ENCODE measurements around the gene ASTN2. TPM values are rescaled to one million over a fixed set of nuclear protein-coding genes. Genes with fewer than 3 reads are reported as not detected.

ASTN2 gene
- total and polyA plus RNA-seq, 2 donors (not counting 3 experiments of a cell fraction or from before 2014, with no cell fraction given): 1.0 to 1.9 TPM

DNA sequence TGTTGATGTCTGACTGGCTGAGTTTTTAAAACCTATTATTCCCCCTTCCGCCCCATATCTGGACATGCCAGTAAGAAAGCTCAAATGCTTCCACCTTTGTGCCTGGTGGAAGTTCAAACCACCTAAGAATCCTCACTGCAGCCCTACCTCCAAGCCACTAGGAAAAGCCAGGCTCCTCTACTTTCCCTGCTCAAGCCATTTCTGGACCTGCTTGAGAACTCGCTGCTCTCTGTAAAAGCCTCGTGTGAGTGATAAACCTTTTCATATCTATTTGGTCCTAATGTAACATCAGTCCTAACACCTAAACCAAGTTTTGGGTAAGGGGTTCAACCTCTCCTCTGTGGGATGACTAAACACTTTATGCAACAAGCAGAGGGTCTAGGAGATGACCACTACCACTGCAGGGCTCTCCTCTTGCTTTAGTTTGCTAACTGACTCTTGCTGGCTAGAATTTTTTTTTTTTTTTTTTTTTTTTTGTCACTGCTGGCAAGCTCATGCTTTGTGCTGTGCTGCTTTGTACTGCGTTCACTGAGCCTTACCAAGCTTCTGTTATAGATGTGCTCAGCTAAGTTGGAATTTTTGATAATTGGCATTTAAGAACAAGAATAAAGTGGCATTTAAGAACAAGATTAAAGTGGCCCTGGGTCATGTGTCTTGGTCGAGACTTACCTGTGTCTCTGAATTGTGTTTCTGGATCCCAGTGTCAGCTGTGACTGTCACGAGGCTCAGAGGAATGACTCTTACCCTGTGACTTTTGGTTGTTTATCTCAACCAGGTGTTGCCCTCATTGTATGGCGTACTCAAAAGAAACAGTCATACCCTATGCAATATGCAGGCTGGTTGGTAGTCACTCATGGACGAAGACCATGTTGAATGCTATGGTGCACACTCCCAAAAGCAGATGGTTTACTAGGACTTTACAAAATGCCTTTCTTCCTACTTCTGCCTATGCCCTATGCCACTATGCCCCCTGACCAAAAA is 708.3 kb downstream of the ASTN2 start:
- Histone ChIP-seq H3K4me2 (ENCODE audit: insufficient read depth, low read length) (no peak overlapping the region), H3K9me3 (replicated peaks; ENCODE audit: control insufficient read depth, insufficient read depth, low read length) (no peaks in the 10 kb centered on the region), H3K9me1 (replicated peaks; ENCODE audit: control insufficient read depth, extremely low read depth, insufficient read depth, low read length) (no peaks in the 10 kb centered on the region), H3K27me3 (ENCODE audit: control insufficient read depth in 2 of 2, insufficient read depth in 2 of 2, low read length in 2 of 2) (no peaks in the 10 kb centered on the region), H3K79me2 (ENCODE audit: control insufficient read depth, insufficient read depth, low read length) (no peaks in the 10 kb centered on the region), H3K4me1 (ENCODE audit: control insufficient read depth, extremely low read depth, insufficient read depth, low read length) (no peaks in the 10 kb centered on the region), H3K36me3 (ENCODE audit: control insufficient read depth in 2 of 2, extremely low read depth in 1 of 2, insufficient read depth in 2 of 2, low read length in 2 of 2) (no peaks in the 10 kb centered on the region), H2AFZ (ENCODE audit: low read depth, low read length) (no peak overlapping the region), H3K27ac (ENCODE audit: insufficient read depth, low read depth, low read length) (no peak overlapping the region), H4K20me1 (replicated peaks; ENCODE audit: control insufficient read depth, extremely low read depth, insufficient read depth, low read length) (peaks cover 3% of the 10 kb centered on the region), H3K9ac (replicated peaks; ENCODE audit: extremely low read depth, insufficient read depth, low read length) (no peak overlapping the region), H3K4me3 (replicated peaks in 1 of 3; ENCODE audit: insufficient read depth in 1 of 3, low read depth in 1 of 3, low read length in 3 of 3) (no peak overlapping the region)
- POLR2A ChIA-PET: interaction anchor here (0.5 kb wide), 1 partner anchor 20 kb away, joined by 3 read pairs; the partner anchor contains the start of gene TRIM32
- BruUV-seq (replicated peaks): no TSS peak
- DNase-seq (ENCODE audit: low read depth, low spot score): no peak
- TF ChIP-seq FOS (IDR thresholded peaks at IDR 0.05; ENCODE audit: borderline replicate concordance, insufficient read depth, low read length) (no peak), MYC (IDR thresholded peaks at IDR 0.05; ENCODE audit: low read depth, low read length) (no peak)
- CTCF ChIA-PET: no interaction called here
- intact Hi-C loops (cut with micrococcal nuclease) (no loop called here), dilution Hi-C loops (cut with MboI; ENCODE audit: extremely low pct_ligation_motif_present, low sequenced_read_pairs) (no loop called here)
- no peak for FAIRE-seq

DNA sequence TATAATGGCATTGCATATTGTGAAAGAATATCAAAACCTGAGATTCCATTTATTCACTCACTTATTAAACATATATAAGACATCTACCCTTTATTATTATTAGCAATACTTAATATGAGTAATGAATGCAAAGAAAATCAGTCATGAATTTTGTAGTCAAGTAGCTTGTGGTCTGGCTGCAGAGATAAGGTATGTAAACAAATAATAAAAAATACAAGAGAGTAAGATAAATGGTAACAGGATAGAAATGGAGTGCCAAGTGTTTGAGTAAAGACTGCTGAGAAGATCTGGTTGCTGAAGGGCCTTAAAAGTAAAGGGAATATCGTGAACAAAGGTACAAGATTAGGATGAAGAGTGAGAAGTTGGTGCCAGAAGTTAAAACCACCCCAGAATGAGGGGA is 709.3 kb downstream of the ASTN2 start:
- no peaks in the 10 kb centered on the region for H3K27me3 ChIP-seq (ENCODE audit: control insufficient read depth in 2 of 2, insufficient read depth in 2 of 2, low read length in 2 of 2)
- peaks cover 3% of the 10 kb centered on the region for H4K20me1 ChIP-seq (replicated peaks; ENCODE audit: control insufficient read depth, extremely low read depth, insufficient read depth, low read length)
- FAIRE-seq (no peak), DNase-seq (ENCODE audit: low read depth, low spot score) (no peak)
- no TSS peak for BruUV-seq (replicated peaks)
- ChIA-PET CTCF (interaction anchor here (1.7 kb wide), 1 partner anchor 32 kb away, joined by 4 read pairs; no protein-coding TSS in a partner anchor), POLR2A (no interaction called here)
- no peaks in the 10 kb centered on the region for H3K79me2 ChIP-seq (ENCODE audit: control insufficient read depth, insufficient read depth, low read length)
- TF ChIP-seq POLR2AphosphoS5 (IDR thresholded peaks at IDR 0.05; ENCODE audit: insufficient read depth, low read depth, low read length) (no peak), JUN (IDR thresholded peaks at IDR 0.05; ENCODE audit: borderline replicate concordance, insufficient read depth, insufficient read length, low read depth) (no peak)
- H2AFZ ChIP-seq (ENCODE audit: low read depth, low read length): no peak overlapping the region
- no peak overlapping the region for H3K9ac ChIP-seq (replicated peaks; ENCODE audit: extremely low read depth, insufficient read depth, low read length)
- no peak overlapping the region for H3K27ac ChIP-seq (ENCODE audit: insufficient read depth, low read depth, low read length)
- no peak overlapping the region for H3K4me2 ChIP-seq (ENCODE audit: insufficient read depth, low read length)
- H3K36me3 ChIP-seq (ENCODE audit: control insufficient read depth in 2 of 2, extremely low read depth in 1 of 2, insufficient read depth in 2 of 2, low read length in 2 of 2): no peaks in the 10 kb centered on the region
- intact Hi-C loops (cut with micrococcal nuclease): no loop called here
- dilution Hi-C loops (cut with MboI; ENCODE audit: extremely low pct_ligation_motif_present, low sequenced_read_pairs): no loop called here
- H3K9me3 ChIP-seq (replicated peaks; ENCODE audit: control insufficient read depth, insufficient read depth, low read length): no peaks in the 10 kb centered on the region
- H3K9me1 ChIP-seq (replicated peaks; ENCODE audit: control insufficient read depth, extremely low read depth, insufficient read depth, low read length): no peaks in the 10 kb centered on the region
- no peak overlapping the region for H3K4me3 ChIP-seq (replicated peaks in 1 of 3; ENCODE audit: insufficient read depth in 1 of 3, low read depth in 1 of 3, low read length in 3 of 3)
- no peaks in the 10 kb centered on the region for H3K4me1 ChIP-seq (ENCODE audit: control insufficient read depth, extremely low read depth, insufficient read depth, low read length)

Data from endothelial cell of umbilical vein (primary cell).